GM21526 (cell line): Measurements from ENCODE around the gene C9.
A peak's percentile ranks its signal among the peaks of the same experiment; 100 is the strongest.
"Not testable (repeated sequence)": the region's sequence is repeated elsewhere in the genome, so short reads cannot be mapped to it uniquely, and the experiment has no call there.

Experiments used
- ATAC-seq: cut with Tn5 transposase; IDR thresholded peaks from one replicate; pipeline ENCODE4 v1.9.1; 2021; ENCODE audit warnings: moderate library complexity; ENCODE audit not compliant: unreplicated experiment, low FRiP score

The C9 gene

DNA sequence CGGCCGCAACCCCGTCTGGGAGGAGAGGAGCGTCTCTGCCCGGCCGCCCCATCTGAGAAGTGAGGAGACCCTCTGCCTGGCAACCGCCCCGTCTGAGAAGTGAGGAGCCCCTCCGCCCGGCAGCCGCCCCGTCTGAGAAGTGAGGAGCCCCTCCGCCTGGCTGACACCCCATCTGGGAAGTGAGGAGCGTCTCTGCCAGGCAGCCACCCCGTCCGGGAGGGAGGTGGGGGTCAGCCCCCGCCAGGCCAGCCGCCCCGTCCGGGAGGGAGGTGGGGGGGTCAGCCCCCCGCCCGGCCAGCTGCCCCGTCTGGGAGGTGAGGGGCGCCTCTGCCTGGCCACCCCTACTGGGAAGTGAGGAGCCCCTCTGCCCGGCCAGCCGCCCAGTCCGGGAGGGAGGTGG is 30.0 kb downstream of the C9 start:
- ATAC-seq = not testable (repeated sequence)

DNA sequence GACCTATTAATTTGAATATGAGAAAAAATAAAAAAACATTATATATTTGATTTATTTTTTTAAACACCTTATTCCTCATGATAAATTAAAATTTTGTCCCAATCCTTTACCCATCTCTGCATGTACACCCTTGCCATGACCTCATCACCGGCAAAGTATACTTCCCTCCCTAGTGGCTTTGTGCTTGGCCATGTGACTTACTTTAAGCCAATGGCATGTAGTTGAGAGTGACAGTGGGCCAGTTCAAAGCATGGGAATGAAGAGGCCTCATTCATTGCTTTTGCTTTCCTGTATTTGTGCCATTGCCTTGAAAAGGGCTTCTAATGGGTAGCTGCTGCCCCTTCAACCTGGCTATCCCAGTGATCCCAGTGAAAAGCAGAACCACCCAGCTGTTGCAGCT is 31.2 kb downstream of the C9 start:
- ATAC-seq = no peak

DNA sequence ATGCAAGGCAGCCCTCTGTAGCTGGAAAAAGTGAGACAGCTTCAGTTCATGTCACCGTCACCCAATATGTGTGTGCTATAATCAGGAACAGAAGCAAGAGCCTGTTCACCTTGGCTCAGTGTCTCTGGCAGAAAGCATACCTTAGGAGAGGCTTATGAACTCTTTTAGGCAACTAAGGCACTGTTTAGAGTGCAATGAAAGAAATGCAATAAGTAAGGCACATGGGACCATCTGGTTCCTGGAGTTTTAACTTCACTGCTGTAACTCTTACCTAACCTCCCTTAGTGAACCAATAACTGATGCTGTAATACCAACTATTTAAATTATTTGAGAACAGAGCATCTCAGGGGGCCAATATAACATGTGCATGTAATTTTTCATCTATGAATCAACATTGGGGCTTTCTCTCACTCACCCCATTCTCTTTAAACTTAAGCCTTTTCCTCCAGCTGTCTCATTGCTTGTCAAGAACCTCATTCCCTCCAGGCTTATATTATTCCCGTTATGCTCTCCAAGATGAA is 32.4 kb downstream of the C9 start:
- no peak for ATAC-seq

GRCh38 chr5:39328731-39329130 is 35.6 kb downstream of the C9 start:
- no peak for ATAC-seq

DNA sequence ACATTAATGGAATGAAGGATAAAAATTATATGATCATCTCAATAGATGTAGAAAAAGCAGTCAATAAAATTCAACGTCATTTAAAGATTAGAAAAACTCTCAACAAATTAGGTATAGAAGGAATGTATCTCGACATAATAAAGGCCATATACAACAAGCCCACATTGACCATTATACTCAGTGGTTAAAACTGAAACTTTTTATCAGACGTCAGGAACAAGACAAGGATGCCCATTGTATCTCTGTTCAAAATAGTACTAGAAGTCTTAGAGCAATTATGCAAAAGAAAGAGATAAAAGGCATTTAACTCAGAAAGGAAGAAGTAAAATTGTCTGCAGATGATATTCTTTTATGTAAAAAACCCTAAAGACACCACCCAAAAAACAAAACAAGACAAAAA is 40.8 kb downstream of the C9 start:
- no peak for ATAC-seq

GRCh38 chr5:39319395-39319794 is 44.9 kb downstream of the C9 start:
- no peak for ATAC-seq

DNA sequence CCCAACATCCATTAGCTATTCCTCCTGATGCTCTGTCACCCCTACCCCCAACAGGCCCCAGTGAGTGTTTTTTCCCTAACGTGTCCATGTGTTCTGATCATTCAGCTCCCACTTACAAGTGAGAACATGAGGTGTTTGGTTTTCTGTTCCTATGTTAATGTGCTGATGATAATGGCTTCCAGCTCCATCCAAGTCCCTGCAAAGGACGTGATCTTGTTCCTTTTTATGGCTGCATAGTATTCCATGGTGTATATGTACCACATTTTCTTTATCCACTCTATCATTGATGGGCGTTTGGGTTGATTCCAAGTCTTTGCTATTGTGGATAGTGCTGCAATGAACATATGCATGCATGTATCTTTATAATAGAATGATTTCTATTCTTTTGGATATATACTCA is 47.8 kb downstream of the C9 start:
- ATAC-seq = not testable (repeated sequence)

- no peak for ATAC-seq
Observed at GRCh38 chr5:39315995-39316394, 48.3 kb downstream of the C9 start.

GRCh38 chr5:39314591-39314990 is 49.7 kb downstream of the C9 start:
- no peak for ATAC-seq

DNA sequence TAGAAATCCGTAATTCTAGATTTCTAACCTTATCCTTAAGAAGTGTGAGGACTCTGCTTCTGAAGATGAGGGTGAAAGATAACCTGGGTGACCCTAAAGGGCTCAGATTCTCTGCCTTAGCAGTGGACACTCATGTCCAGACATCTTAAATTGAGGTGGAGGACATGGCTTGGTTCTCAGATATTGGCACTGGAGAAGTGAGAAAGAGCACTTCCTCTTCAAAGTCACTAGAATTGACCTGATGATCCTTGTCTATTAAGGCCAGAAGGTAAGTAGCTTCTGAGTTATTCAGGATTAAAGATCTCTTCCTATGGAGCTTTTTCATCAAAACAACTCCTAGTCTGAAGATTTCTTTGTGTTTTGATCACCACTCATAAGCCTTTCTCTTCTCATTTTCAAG is 54.8 kb downstream of the C9 start:
- ATAC-seq = no peak

DNA sequence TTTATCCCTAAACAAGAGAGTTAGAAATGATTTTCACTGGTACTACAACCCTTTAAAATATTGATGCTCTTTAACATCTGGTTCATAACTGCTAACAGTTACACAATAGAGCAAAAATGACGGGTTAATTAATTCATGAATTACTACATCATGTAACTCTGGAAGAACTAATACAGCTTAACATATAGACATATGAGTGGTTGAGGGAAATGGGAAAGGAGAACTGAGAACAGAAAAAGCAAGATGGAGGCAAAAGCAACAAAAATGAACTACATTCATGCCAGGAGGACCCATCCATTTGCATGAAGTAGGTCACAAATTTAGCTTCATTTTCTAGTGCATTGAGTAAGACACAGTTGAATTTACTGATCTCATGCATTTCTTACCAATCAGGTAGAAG is 61.8 kb downstream of the C9 start:
- peak; percentile 95 for ATAC-seq

- no peak for ATAC-seq
Observed at GRCh38 chr5:39301406-39301805, 62.9 kb downstream of the C9 start.

DNA sequence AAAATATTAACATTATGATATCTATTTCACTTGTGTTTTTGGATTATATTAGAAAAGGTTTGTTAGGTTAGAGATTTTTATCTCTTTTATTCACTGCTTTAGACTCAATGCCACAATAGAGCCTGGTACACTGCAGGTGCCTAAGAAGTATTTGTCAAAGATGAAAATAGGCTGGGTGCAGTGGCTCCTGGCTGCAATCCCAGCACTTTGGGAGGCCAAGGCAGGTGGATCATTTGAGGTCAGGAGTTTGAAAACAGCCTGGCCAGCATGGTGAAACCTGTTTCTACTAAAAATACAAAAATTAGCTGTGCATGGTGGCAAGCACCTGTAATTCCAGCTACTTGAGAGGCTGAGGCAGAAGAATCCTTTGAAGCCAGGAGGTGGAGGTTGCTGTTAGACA is 64.3 kb downstream of the C9 start:
- no peak for ATAC-seq

DNA sequence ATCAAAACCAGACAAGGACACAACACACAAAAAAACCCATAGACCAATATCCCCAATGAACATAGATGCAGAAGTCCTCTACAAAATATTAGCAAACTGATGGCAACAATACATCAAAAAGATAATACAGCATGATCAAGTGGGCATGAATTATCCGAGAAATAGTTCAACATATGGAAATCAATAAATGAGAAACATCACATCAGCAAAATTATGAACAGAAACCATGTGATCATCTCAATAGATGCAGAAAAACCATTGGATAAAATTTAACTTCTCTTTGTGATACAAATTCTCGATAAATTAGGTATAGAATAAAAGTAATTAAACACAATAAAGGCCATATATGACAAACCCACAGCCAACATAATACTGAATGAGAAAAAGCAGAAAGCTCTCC is 69.6 kb downstream of the C9 start:
- ATAC-seq = no peak

GRCh38 chr5:39284552-39284951 is 79.7 kb downstream of the C9 start:
- no peak for ATAC-seq

DNA sequence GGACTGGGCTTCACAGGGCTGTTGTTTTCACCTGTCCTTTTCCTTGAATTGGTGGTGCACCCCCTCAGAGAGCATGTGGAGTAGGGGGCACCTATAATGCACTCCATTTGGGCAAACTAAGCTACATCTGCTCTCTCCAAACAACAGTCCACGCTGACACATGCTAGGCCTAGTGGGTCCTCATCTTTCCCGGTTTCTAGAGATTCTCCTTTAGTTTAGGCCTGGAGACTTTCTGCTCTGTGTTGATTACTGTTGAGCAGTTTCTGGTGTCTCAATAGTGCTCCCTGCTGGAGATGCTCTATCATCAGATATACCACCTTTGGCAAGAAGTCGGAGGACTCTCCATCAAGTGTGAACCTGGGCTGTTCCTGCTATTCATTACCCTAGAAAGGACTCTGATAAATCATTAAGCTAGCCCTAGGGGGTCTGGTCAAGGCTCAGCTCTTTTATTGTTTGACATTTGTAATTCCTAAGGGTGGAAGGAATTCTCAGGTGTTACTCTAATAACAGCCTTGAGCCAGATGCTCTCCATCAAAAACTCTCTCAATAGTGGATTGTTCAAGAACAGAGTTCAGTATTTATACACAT is 81.0 kb downstream of the C9 start:
- no peak for ATAC-seq

DNA sequence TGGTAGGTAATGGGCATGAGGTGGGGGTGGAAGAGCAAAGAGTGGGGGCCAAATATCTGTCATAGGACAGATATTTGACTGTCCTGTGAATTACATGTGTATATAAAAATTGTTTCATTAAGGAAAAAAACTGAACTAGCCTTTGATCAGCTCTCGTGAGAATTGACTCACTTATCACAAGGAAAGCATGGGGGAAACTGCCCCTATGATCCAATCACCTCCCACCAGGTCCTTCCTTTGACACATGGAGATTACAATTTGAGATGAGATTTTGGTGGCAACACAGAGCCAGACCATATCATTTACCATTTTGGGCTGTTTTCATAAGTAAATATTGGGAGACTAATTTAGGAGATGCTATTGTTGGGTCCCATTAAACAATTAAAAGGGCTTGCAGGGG is 81.7 kb downstream of the C9 start:
- ATAC-seq = no peak

DNA sequence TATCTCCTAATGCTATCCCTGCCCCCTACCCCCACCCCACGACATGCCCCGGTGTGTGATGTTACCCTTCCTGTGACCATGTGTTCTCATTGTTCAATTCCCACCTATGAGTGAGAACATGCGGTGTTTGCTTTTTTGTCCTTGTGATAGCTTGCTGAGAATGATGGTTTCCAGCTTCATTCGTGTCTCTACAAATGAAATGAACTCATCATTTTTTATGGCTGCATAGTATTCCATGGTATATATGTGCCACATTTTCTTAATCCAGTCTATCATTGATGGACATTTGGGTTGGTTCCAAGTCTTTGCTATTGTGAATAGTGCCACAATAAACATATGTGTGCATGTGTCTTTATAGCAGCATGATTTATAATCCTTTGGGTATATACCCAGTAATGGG is 88.4 kb downstream of the C9 start:
- ATAC-seq = not testable (repeated sequence)

DNA sequence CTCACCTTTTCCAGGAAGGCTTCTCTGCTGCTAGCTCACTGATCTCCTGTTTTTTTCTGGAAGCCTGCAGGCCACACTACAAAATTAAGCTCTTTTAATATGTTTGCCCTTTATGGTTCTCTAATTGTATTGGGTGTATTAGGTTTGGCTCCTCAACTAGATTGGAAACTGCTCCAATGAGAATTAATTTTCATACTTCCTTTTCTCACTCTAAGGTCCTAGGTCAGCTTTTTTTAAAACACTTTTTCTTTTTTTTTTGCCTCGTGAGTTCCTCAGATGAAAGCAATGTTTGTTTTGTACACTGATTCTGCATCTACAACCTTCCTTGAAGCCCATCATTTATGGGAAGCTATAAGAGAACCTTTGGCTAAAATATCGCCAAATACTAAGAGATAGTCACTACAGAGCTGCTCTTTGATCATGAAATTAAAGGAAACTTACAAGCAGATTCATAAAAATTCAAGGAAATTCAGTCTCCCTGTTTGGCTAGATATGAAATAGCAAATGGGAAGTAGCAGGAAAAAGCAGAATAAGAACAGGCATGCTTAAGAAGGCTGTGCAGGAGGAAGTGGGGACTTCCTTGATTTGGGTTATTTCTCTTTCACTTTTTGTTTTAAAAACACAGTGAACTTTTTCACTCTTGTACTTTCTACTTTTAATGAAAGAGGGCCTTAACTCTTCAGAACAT is 89.8 kb downstream of the C9 start:
- ATAC-seq = peak; percentile 93

DNA sequence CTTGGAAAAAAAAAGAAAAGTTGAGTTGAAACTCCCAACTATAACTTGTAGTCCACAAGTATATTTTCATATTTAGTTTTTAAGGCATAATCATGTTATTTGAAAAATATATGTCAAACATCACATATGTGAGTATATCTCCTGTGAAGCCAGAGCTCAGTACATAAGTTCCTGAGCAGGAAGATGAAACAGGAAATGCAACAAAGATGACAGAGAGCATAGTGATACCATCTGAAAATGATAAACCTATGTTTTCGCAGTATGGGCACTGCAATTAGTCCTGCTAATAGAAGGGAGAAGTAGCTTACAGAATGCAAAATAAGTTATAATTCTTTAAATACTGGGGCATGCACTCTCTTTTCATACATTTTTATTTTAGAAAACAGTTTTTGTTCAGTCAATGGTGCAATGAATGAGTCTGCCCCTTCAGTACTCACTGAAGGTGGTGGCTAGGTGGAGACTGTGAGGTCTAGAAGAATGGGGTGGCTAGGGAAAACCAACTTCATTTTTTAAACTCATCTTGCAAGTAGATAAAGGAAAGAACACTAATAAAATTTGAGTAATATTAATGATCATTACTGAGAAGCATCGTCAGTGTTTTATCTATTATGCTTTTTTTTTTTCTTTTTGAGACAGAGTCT is 90.9 kb downstream of the C9 start:
- no peak for ATAC-seq

DNA sequence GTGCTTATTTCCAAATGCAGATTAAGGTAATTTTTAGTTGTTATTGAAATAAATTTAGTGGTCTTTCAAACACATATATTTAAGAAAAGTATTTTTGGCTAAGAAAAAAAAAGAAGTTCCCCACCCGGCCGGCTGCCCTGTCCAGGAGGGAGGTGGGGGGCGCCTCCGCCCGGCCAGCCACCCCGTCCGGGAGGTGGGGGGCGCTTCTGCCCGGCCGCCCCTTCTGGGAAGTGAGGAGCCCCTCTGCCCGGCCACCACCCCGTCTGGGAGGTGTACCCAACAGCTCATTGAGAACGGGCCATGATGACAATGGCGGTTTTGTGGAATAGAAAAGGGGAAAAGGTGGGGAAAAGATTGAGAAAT is 91.4 kb downstream of the C9 start:
- ATAC-seq = not testable (repeated sequence)

DNA sequence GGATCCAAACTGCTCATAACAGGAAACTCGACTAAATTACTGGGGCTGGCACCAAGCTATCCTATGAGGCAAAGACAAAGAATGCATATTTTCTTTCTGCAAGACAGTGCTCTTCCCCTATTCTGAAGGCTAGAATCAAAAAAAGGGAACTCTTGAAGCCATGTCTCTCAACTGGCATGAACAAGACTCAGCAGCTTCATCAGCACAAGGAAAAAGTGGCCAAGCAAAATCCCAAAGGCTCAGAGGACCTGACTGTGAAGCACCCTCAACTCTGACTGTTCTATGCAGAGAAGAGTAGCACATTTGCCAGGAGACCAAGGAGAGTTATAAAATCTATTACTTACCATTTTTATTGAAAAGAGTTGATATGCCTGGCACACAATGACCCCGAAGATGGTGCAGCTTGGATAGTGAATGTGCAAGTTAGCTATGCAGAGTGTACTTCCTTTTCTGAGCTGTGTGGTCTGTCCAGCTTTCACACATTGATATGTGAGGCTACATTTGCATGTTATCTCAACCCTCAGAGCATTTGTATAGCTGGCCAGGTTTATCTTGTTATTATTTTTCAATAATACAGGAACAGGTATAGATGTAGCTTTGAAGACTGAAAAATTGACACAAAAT is 94.0 kb downstream of the C9 start:
- peak; percentile 68 for ATAC-seq
